Erythroblast (primary cell): ENCODE results near the gene TOMM34.

ENCODE experiments used
- GATA1 ChIP-seq: IDR thresholded peaks from 2 replicates; pipeline ENCODE4 v1.6.1; 2011; ENCODE audit warnings: low read depth, mild to moderate bottlenecking, control low read depth, low read length, moderate library complexity
- POLR2A ChIP-seq: IDR thresholded peaks from 2 replicates; pipeline ENCODE4 v1.6.1; 2011; ENCODE audit warnings: mild to moderate bottlenecking, low read length

- TF ChIP-seq POLR2A (no peak), GATA1 (no peak)
Observed at GRCh38 chr20:44967207-44967807, 7.1 kb upstream of the TOMM34 start.
